Measurements from ENCODE around the gene TRIM8.

GRCh38 chr10:102650655-102651454, 6.6 kb downstream of the TRIM8 start:
- TF ChIP-seq TEAD4 (IDR thresholded peaks at IDR 0.05): no peak
- TF ChIP-seq TAF1 (IDR thresholded peaks at IDR 0.05; ENCODE audit: low read depth): no peak
- TF ChIP-seq, protein P1, sequence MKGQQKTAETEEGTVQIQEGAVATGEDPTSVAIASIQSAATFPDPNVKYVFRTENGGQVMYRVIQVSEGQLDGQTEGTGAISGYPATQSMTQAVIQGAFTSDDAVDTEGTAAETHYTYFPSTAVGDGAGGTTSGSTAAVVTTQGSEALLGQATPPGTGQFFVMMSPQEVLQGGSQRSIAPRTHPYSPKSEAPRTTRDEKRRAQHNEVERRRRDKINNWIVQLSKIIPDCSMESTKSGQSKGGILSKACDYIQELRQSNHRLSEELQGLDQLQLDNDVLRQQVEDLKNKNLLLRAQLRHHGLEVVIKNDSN (IDR thresholded peaks at IDR 0.05): no peak
- no peak for TF ChIP-seq NFIC (IDR thresholded peaks at IDR 0.05)
- TF ChIP-seq FOXM1 (IDR thresholded peaks at IDR 0.05; ENCODE audit: borderline replicate concordance, low read depth): no peak
